Stimulated activated CD8-positive, alpha-beta memory T cell treated with anti-CD3 and anti-CD28 coated beads, Interleukin-12 subunit alpha, Interleukin-12 subunit beta, amount 100 ng/mL, for 24 hours (primary cell): ENCODE results near the gene SMG5.

Source experiments
- DNase-seq: peaks from one replicate; pipeline ENCODE4 v3.0.0-alpha.2; 2020; ENCODE audit errors: extremely low read depth

SMG5 gene

DNA sequence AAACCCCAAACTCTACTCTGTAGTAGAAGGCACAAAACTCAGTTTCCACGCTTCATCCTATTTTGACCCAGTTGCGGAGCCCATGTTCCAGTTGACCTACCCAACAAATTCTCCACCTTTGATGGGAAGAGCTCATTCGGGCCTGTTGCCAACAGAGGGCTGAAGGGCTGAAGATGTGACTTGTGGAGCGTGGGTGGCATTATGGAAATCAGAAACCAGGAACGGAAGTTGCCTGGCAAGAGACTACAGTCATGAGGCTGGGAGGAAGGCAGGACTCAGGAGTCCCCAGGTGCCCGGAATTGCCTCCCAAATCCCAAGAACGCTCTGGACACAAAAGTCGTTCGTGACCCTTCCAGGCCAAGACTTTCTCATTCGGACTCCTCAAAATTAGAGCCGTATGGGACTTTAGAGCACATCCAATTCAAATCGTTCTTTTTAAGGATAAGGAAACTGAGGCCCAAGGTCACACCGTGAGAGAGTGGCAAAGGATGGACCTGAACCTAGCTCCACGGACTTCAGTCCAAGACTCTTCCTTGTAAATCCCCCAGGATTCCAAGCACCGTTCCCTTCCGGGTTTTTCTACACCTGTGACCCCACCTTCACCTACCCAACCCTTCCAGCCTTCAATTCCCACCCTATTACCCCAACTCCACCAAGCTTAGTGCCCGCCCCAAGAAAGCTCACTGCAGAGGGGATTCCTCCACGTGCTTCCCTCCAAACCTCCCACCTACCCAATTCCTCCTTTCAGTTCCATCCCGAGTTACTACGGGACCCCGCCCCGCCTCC is 739 bp downstream of the SMG5 start:
- no peak for DNase-seq

GRCh38 chr1:156281281-156281680 is 1.3 kb downstream of the SMG5 start:
- no peak for DNase-seq

- DNase-seq: no peak
These were observed 2.8 kb downstream of the SMG5 start for GRCh38 chr1:156279837-156280236.

DNA sequence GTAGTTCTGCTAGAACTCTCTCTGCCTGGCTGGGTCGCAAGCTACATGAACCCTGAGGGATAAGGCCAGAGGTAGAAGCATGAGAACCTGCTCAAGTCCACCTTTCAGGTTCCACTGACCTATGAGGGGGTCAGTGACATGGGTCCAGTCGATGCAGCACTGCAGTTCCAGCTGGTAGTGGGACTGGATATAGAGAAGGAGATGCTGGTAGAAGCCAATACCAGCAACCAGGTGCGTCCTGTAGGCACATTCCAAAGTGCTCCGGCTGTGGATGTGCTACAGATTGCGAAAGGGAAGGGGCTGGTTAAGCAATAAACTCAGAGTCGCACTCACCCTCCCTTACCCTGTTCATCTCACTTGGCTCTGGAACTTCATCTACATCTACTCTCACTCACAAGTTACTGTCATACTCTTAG is 5.7 kb downstream of the SMG5 start:
- no peak for DNase-seq

- no peak for DNase-seq
These were observed 6.1 kb downstream of the SMG5 start for GRCh38 chr1:156276532-156276931.

DNA sequence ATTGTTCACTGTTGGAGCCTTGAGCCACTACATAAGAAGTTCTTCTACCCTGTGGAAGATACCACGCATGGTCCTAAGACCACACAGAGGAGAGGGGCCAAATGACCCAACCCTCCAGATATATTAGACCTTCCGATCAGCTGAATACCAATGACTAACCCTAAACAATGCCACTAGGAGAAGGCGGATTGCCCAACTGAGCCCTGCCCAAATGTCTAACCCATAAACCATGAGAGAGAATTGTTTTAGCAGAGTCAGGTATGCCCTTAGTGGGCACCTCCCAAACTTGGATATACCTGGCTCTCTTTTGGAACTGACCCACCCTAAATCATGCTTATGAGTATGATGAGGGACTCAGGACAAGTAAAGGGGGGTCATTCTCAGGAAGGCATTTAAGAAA is 12.3 kb downstream of the SMG5 start:
- DNase-seq: no peak

DNA sequence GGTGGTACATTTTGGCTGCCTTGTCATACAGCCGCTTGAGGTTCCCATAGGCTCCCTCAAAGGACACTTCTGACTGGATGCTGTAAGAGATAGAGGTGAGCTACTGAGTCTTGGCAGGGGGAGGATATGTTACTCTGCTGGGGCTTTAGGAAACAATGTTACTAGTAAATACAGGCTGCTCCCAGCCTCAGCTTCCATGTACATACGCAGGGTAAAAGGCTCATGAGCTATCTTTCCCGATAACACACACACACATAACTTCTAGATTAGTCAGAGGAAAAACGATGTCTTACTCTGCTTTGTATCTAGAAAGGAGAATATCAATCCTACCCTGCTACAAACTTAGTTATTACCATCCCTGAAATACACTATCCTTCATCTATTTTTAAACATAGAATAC is 14.3 kb downstream of the SMG5 start:
- DNase-seq: no peak

GRCh38 chr1:156266051-156266450 is 16.6 kb downstream of the SMG5 start:
- DNase-seq: no peak

DNA sequence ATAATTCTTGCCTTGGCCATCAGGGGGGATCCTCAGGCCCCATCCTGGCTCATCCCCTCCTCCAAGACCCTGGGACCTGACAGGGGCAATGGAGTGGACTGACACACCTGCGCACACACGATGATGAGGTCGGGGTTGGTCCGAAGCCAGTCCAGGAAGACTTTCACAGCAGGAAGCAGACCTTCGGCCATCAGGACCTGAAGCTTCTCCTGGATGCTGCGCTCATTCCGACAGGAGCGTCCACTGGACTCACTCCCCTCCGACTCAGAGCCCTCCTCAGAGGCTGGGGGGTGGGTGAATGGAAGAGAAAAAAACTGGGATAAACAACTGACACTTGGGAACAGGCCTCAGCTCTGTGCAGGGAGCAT is 19.4 kb downstream of the SMG5 start:
- no peak for DNase-seq

GRCh38 chr1:156262461-156263287 is 20.0 kb downstream of the SMG5 start:
- DNase-seq: no peak

DNA sequence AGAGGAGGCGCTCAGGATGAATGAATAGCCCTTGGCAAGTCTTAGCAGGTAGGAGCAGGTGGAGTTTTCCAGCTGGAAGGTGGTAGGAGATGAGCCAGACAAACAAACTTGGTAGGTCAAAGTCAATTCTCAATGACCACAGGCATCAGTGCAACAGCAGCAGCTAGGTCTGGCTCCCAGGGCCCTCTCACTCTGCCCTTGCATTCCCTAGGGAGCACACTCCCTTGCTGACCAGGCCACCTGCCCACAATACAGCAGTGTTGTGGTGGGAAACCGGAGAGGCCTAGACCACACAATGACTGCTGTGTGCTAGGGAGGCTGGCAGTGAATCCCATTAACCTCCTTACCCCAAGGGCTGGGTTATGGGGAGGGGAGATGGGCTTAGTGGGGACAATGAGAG is 21.7 kb downstream of the SMG5 start:
- no peak for DNase-seq

DNA sequence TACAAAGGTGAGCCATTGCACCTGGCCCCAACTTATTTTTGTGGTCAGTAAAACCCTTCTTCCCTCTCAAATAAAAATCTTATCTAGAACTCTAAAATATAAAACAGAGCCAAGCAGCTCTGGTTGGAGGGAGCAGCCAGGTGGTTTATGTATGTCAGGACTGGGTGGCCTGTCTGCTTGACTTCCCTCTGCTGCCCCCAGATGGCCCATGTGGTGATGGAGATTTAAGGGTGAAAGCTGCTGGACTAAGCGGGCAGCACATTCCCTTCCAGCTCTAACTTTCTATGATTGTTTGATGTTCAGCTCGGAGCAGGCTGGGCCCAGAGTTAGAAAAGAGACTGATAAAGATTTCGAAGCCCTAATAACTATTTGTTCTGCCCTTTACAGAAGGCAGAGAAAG is 22.8 kb downstream of the SMG5 start:
- DNase-seq: no peak

DNA sequence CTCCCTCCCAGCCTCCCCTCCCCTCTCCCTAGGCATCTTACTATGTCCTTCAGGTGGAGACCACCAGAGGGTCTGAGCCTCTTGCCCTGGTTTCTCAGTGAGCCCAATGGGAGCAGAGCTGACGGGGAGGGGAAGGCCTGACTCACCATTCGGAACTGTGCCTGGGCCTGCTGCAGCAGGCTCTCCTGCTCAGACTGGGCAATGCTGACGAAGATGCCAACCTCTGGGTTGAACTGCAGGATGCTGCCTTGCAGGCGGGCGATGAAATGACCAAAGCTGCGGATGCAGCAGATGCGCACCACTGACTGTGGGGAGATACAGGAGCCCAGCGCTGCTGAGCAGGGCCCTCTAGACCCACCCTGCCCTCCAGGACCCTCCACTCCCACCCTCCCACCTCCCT is 23.8 kb downstream of the SMG5 start:
- DNase-seq: no peak

DNA sequence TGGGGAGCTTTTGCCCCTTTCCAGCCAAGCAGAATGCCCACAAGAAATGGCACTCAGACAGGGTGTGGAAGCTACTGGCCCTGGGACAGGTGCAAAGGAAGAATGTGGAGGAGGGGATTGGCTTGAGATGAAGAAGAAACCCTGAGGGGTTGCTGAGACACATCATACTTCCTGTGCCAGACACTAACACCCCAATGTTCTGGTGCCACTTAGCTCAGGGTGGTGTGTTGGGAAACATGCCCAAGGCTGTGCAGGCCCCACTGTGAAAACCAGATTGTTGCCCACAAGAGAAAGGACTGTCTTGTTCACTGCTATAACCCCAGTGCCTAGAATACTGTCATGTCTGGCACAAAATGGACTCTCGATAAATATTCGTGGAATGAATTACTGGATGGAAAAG is 24.9 kb downstream of the SMG5 start:
- no peak for DNase-seq

- no peak for DNase-seq
These were observed 29.0 kb downstream of the SMG5 start for GRCh38 chr1:156253634-156254033.

- DNase-seq: no peak
These were observed 31.1 kb downstream of the SMG5 start for GRCh38 chr1:156251527-156251926.

DNA sequence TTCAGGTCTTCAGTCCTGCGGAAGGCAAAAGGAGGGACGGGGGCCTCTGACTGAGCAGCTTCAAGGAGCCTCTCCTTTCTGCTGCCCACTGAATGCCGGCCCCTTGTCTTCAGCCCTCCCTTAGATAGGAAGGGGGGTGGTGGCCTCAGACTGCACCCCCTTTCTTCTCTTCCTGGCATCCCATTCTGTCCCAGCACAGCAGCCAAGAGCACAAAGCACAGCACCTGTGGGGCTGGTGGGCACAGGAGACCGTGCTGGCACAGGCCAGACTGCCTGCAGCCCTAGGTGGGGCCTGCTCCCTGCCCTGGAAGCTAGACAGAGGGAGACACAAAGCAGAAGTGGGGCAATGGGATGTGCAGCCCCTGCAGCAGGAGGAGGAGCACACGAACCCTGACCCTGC is 33.0 kb downstream of the SMG5 start:
- no peak for DNase-seq

DNA sequence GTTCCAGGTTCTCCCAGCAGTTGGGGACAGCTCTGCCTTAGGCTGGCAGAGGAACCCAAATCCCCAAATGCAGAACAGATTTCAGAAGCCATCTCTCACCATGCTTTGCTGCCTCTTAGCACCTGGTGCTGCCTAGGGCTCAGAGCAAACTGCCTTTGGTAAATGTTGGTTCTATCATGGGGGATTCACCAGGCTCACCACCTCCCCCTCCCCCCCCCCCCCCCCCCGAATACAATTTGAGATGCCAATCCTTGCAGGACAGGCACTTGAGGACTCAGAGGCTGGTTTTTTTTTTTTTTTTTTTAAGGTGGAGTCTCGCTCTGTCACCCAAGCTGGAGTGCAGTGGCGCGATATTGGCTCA is 34.3 kb downstream of the SMG5 start:
- no peak for DNase-seq

DNA sequence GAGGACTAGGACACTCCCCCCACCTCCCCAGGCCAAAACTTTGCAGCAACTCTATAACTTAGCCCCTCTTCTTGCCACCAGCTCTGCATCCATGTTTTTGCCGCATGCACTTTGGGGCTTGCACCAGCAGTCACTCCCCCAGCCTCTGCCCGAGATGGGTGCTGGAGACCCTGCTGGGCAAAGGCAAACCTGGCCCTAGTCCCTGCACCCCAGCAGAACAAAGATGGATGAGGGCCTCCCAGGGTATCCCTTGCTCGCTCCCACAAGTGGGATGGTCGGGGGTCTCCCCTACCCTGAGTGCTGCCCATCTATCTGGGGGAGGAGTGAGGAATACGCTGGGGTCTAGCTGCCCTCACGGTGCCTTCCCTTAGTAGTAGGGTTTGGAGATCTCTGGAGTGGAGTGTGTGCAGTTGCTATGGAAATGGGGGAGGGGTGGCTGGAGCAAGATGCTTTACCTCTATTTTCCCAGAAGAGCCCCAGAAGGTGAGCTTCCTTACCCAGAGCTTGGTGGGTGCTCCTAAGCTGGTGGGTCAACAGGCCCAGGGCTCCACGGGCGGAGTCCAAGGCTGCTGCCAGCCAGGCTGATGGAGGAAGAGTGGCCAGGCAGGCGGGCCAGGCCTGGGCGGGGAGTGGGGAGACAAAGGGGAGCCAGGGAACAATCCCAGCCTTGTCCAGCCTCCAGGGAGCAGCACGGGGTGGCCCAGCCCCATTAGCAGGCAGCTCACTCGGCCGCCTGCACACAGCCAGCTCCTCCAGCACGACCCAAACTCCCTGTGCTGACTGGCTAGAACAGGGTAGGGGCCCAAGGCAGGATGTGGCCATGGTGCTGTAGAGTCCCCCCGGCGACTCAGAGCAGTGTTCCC is 34.9 kb downstream of the SMG5 start, which contains the start of gene PAQR6:
Gene PAQR6, minus strand, starts transcription at position 597 of the 863 bp plus-strand sequence. CDS start 1,325 bp downstream, outside the sequence.
- no peak for DNase-seq

DNA sequence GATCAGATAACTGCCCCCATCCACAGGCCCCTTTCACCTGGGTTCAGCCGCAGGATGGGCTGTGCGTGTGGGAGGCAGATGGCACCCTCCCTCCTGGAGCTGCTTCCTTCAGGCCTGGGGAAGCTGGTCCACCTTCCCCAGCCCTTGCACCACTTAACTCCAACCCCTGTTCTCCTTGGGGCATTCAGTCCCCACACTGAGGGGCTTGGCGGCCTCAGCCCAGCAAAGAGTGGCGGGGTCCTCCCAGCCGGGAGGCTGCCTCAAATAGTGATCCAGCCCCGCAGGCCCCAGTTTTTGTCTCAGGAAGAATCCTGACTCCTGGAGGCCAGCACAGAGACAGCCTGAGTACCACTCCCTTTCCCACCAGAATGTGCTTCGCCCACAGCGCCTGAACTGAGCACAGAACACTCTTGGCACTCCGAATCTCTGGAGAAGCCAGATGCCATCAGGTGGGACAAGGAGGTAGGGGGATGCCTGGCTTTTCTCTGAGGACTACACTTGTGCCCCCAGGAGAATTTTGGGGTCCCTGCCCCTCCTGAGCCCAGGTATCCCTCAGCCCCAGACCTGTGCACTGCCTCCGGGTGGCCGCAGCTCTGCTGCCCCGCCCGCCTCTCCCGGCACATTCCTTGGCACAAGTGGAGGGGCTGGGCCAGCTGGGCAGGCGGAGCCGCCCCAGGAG is 35.7 kb downstream of the SMG5 start:
- no peak for DNase-seq

- DNase-seq: no peak
These were observed 36.3 kb downstream of the SMG5 start for GRCh38 chr1:156246241-156246780.
